OCI-LY3 (cell line): Measurements from ENCODE around the gene BRINP2.

Source experiments
- EZH2phosphoT487 ChIP-seq: fragments of 200-600 bp; shearing (Covaris generic); IDR thresholded peaks from 2 replicates; pipeline ENCODE4 v1.6.1; 2018; ENCODE audit warnings: antibody characterized with exemption, mixed run types, low read depth
- TF ChIP-seq, protein P1 (sequence below): fragments of 200-600, 300-600 bp; sonication (generic); IDR thresholded peaks from 2 replicates; pipeline ENCODE4 v1.5.1; 2014; ENCODE audit warnings: antibody characterized with exemption, low read length, low read depth

DNA sequence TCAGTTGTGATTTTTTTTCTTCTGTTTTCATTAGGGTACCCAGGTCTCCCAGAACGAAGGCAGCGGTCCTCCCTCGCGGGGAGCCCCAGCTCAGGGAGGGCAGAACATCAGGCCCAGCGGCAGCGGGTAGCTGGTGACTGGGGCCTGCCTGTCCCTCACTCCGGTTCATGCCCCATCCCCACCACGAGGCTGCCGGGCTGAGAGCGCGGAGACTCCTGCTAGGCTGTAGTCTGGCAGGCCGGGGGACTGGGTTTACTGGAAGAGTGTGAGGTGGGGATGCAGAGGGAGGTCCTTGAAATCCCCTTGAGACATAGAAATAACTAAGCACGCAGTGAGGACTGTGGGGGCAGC lies 10.5 kb downstream of the BRINP2 start:
- TF ChIP-seq, protein P1, sequence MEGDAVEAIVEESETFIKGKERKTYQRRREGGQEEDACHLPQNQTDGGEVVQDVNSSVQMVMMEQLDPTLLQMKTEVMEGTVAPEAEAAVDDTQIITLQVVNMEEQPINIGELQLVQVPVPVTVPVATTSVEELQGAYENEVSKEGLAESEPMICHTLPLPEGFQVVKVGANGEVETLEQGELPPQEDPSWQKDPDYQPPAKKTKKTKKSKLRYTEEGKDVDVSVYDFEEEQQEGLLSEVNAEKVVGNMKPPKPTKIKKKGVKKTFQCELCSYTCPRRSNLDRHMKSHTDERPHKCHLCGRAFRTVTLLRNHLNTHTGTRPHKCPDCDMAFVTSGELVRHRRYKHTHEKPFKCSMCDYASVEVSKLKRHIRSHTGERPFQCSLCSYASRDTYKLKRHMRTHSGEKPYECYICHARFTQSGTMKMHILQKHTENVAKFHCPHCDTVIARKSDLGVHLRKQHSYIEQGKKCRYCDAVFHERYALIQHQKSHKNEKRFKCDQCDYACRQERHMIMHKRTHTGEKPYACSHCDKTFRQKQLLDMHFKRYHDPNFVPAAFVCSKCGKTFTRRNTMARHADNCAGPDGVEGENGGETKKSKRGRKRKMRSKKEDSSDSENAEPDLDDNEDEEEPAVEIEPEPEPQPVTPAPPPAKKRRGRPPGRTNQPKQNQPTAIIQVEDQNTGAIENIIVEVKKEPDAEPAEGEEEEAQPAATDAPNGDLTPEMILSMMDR, result no peak
- no peak for TF ChIP-seq EZH2phosphoT487
